ENCODE data around the gene DCUN1D5.

GRCh38 chr11:103079833-103080232 is 12.1 kb downstream of the DCUN1D5 start:
- no peak for TF ChIP-seq CTCF (optimal IDR thresholded peaks at IDR 0.05 in 1 of 3, IDR thresholded peaks at IDR 0.05 in 1 of 3, conservative IDR thresholded peaks at IDR 0.05 in 1 of 3; ENCODE audit: extremely low read depth in 1 of 3, insufficient read depth in 2 of 3, low read length in 3 of 3)
- no peak for TF ChIP-seq EZH2 (IDR thresholded peaks at IDR 0.05; ENCODE audit: low read length)

Data from keratinocyte (primary cell).